Choroid plexus epithelial cell (primary cell): ENCODE data around the gene PAQR9.

Experiments
- DNase-seq: peaks from one replicate; pipeline ENCODE4 v3.0.0-alpha.2; 2010; ENCODE audit warnings: low read depth
- H3K4me3 ChIP-seq: 2 replicates; pipeline ENCODE4 v1.5.1; 2011; ENCODE audit warnings: low read depth, mild to moderate bottlenecking, control low read depth, low read length, moderate library complexity
- CTCF ChIP-seq: conservative IDR thresholded peaks from 2 replicates; pipeline ENCODE4 v1.5.1; 2011; ENCODE audit warnings: low read depth, mild to moderate bottlenecking, control low read depth, inconsistent platforms, low read length, moderate library complexity

PAQR9 gene

GRCh38 chr3:142935963-142936362 is 27.5 kb downstream of the PAQR9 start:
- DNase-seq, result no peak
- H3K4me3 ChIP-seq, result no peak overlapping the region
- TF ChIP-seq CTCF, result no peak

GRCh38 chr3:142934887-142935269 is 28.6 kb downstream of the PAQR9 start:
- no peak for TF ChIP-seq CTCF
- no peak for DNase-seq
- H3K4me3 ChIP-seq, result no peak overlapping the region

- TF ChIP-seq CTCF, result no peak
- no peak for DNase-seq
- no peak overlapping the region for H3K4me3 ChIP-seq
Measured at GRCh38 chr3:142934128-142934886, 29.2 kb downstream of the PAQR9 start.

DNA sequence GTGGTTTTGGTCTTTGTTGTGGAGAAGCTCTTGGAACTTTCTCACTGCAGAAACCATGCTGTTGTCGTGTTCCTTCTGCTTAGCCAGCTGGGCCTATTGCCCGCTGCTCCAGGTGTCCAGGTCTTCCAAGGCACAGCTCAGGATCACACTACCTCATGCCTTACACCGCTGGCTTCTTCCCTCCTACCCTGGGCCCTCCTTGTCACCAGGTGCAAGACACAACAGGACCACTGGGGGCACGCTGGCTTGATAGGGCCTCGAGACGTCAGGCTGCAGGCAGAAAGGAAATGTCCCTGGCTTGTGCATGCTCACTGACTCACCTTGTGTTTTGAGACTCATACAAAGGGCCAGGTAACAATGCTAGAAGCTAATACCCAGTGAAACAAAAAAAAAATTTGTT is 32.3 kb downstream of the PAQR9 start:
- no peak for TF ChIP-seq CTCF
- no peak overlapping the region for H3K4me3 ChIP-seq
- no peak for DNase-seq

GRCh38 chr3:142930463-142930862 is 33.0 kb downstream of the PAQR9 start:
- peak; percentile 37 for DNase-seq
- peak; percentile 21 for TF ChIP-seq CTCF
- no peak overlapping the region for H3K4me3 ChIP-seq

- no peak for TF ChIP-seq CTCF
- no peak overlapping the region for H3K4me3 ChIP-seq
- DNase-seq, result no peak
Measured at GRCh38 chr3:142929890-142930289, 33.6 kb downstream of the PAQR9 start.

DNA sequence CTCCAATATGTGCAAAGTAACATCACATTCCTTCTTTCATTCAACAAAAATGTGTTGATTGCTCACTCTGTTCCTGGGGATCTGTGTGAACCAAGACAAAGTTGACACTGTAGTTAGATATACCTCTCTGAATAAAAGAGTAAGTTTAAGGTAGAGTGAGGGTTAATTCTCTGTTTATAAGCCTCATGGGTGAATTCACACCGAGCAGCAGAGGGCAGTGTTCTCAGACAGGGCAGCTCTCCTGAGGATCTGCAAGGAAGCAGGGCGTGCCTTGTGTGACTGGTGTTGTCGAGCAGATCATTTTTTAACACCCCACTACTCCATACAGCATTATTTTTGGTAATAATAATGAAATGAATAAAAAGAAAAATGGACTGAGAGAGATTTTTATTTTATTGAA is 34.4 kb downstream of the PAQR9 start:
- peak; percentile 70 for DNase-seq
- TF ChIP-seq CTCF, result peak; percentile 72

More for the DNA sequence above, 34.4 kb downstream of the PAQR9 start:
- no peak overlapping the region for H3K4me3 ChIP-seq
